Adrenal gland (tissue), 12 donors: ENCODE measurements around the gene IGSF5. TPM values are rescaled to one million over a fixed set of nuclear protein-coding genes. Genes with fewer than 3 reads are reported as not detected.
A peak's percentile ranks its signal among the peaks of the same experiment; 100 is the strongest.

Source experiments
- DNase-seq, 7 donors: peaks; one replicate each; pipeline ENCODE4 v3.0.0-alpha.2; 2019 to 2020
- H3K27ac ChIP-seq, 5 donors: fragments of 200-600 bp; sonication (generic) in 4 of 5; 1 replicate in 3 of 5; 2 replicates in 2 of 5; pipeline versions ENCODE4 v1.5.1 to v1.8.0; 2016 to 2020; ENCODE audit warnings: mild to moderate bottlenecking in 1 of 5
- H3K27me3 ChIP-seq: fragments of 200-600 bp; 2 replicates; pipeline ENCODE4 v1.8.0; 2021
- H3K36me3 ChIP-seq, 2 donors: fragments of 200-600 bp; replicated peaks in 1 of 2; 1 replicate in 1 of 2; 2 replicates in 1 of 2; pipeline versions ENCODE4 v1.5.1 to v1.8.0; 2018 to 2022
- H3K4me1 ChIP-seq, 2 donors: fragments of 200-600 bp; replicated peaks in 1 of 2; 1 replicate in 1 of 2; 2 replicates in 1 of 2; pipeline versions ENCODE4 v1.5.1 to v1.8.0; 2018 to 2021
- H3K4me3 ChIP-seq, 4 donors: fragments of 200-600 bp; sonication (generic) in 3 of 4; one replicate each; pipeline ENCODE4 v1.5.1; 2016 to 2018
- H3K9me3 ChIP-seq, 3 donors: fragments of 200-600 bp; sonication (generic) in 1 of 3; replicated peaks in 1 of 3; 1 replicate in 2 of 3; 2 replicates in 1 of 3; pipeline versions ENCODE4 v1.5.1 to v1.8.0; 2016 to 2021
- POLR2A ChIP-seq, 2 donors: fragments of 450-650 bp; IDR thresholded peaks; one replicate each; pipeline ENCODE4 v1.6.1; 2017; ENCODE audit warnings: antibody characterized with exemption in 2 of 2, mild to moderate bottlenecking in 2 of 2, moderate library complexity in 1 of 2
- WGBS, 4 donors: extraction: QIAGEN DNeasy Blood & Tissue Kit in 2 of 4; methylation state at CpG; one replicate each; pipeline versions ENCODE4 v1.1.5 to v1.1.7; 2013 to 2017; 5-methylcytosine and 5-hydroxymethylcytosine counted together
- intact Hi-C, 2 donors: fragments of 100-400 bp; cut with DNase I; formaldehyde crosslinking; loops; one replicate each; pipeline versions ENCODE4 v1.14.1 to v1.15.0; 2022 to 2023
- polyA plus RNA-seq, 3 donors: library from polyadenylated mRNA; stranded (reverse); fragments of 200-250 nt in 2 of 3; fragments of 350-450 nt in 1 of 3; fragmentation: Illumina TruSeq in 1 of 3; extraction: RNeasy Lipid Tissue Mini Kit (QIAGEN cat#74804) in 1 of 3; gene quantifications; one replicate each; pipeline ENCODE4 v1.2.3, GENCODE V29; 2013 to 2014
- total RNA-seq, 9 donors: library from RNA; depleted of rRNA in 4 of 9; stranded (reverse); fragments of >200 nt in 4 of 9; fragments of 120-200 nt in 1 of 9; fragmentation: NEBNext Ultra II Directional in 1 of 9; extraction: Animal tissue kit (Norgen Biotek cat#: 25700) in 1 of 9; gene quantifications; one replicate each; pipeline versions ENCODE4 v1.1.0 to v1.2.4, GENCODE V29; 2013 to 2023
- TF ChIP-seq, protein P1 (sequence below), 6 experiments: fragments of 450-650 bp in 4 of 6; fragments of 200-600 bp in 2 of 6; sonication (generic) in 1 of 6; IDR thresholded peaks; 1 replicate in 5 of 6; 2 replicates in 1 of 6; pipeline versions ENCODE4 v1.5.1 to v1.8.0; 2016 to 2021; ENCODE audit warnings: antibody characterized with exemption in 6 of 6, mild to moderate bottlenecking in 2 of 6, moderate library complexity in 1 of 6
- donor health status: healthy with polysubstance abuse.
- donor health status: Bipolar disorder and iron deficiency.
- donor health status: DM: yes; HTN: yes; CAD: no.
- donor health status: DM: no; HTN: no; CAD: no.
- donor health status: DM: no; HTN: no; CAD: no.
- donor health status: DM: yes; HTN: yes; CAD: no.

The IGSF5 gene
- total and polyA plus RNA-seq, 12 donors: 0.12 to 2.7 (median 0.69) TPM; not detected in 1

- no peaks in the 10 kb centered on the region for H3K36me3 ChIP-seq
- H3K9me3 ChIP-seq: no peaks in the 10 kb centered on the region
- intact Hi-C loops: loop anchor here in 1 of 2 donors (5.0 kb wide), 1 partner anchor 191 kb away; no protein-coding TSS in a partner anchor
- no peak overlapping the region for H3K4me3 ChIP-seq
- TF ChIP-seq POLR2A (IDR thresholded peaks at IDR 0.05): no peak
- TF ChIP-seq, protein P1, sequence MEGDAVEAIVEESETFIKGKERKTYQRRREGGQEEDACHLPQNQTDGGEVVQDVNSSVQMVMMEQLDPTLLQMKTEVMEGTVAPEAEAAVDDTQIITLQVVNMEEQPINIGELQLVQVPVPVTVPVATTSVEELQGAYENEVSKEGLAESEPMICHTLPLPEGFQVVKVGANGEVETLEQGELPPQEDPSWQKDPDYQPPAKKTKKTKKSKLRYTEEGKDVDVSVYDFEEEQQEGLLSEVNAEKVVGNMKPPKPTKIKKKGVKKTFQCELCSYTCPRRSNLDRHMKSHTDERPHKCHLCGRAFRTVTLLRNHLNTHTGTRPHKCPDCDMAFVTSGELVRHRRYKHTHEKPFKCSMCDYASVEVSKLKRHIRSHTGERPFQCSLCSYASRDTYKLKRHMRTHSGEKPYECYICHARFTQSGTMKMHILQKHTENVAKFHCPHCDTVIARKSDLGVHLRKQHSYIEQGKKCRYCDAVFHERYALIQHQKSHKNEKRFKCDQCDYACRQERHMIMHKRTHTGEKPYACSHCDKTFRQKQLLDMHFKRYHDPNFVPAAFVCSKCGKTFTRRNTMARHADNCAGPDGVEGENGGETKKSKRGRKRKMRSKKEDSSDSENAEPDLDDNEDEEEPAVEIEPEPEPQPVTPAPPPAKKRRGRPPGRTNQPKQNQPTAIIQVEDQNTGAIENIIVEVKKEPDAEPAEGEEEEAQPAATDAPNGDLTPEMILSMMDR (IDR thresholded peaks at IDR 0.05): no peak
- H3K4me1 ChIP-seq: no peaks in the 10 kb centered on the region
- no peak for DNase-seq
- WGBS, 4 donors: 40 to 66% (median 62%) methylated on average over 2 to 3 of the region's 3 CpGs
- no peaks in the 10 kb centered on the region for H3K27me3 ChIP-seq
- H3K27ac ChIP-seq: no peak overlapping the region
Measured at GRCh38 chr21:39712976-39713375, 32.0 kb upstream of the IGSF5 start.

DNA sequence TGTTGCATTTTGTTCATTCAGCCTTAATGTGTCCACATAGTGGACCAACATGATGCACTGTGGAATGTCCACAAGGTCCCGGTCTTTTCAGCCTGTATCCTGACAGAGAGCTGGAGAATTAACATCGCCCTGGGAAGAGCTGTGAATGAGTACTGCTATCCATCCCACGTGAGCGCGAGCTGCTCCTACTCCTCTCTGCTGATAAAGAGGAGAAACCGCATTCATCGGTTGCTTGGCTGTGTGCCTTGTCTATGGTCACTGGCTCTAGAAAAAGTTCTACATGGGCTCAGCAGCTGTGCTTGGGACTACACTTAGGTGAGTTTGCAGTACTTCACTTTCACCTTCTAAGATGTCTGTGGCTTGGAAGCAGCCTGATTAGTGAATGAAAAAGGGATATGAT lies 31.1 kb upstream of the IGSF5 start:
- no peak for DNase-seq
- TF ChIP-seq POLR2A (IDR thresholded peaks at IDR 0.05): no peak
- TF ChIP-seq, protein P1 (IDR thresholded peaks at IDR 0.05): no peak
- Histone ChIP-seq H3K27ac (no peak overlapping the region), H3K27me3 (no peaks in the 10 kb centered on the region), H3K4me1 (no peaks in the 10 kb centered on the region), H3K4me3 (no peak overlapping the region), H3K9me3 (no peaks in the 10 kb centered on the region), H3K36me3 (no peaks in the 10 kb centered on the region)
- 84 to 89% (median 87%) methylated on average over 7 of the region's 7 CpGs for WGBS, 4 donors
- intact Hi-C loops: loop anchor here in 1 of 2 donors (5.0 kb wide), 1 partner anchor 192 kb away; no protein-coding TSS in a partner anchor

DNA sequence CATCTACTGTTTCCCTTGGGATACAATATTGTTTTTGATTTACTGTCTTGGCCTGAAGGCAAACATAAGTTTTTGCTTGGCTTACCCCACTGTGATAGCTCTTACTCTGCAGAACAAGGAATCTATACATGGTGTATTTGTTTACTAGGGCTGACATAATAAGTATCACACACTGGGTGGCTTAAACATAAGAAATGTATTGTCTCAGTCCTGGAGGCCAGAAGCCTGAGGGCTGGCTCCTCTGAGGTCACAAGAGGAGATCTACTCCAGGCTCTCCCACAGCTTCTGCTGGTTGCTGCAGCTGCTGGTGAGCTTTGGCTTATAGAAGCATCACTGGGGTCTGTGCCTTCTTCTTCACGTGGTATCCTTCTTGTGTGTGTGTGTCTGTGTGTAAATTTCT lies 30.7 kb upstream of the IGSF5 start:
- TF ChIP-seq, protein P1 (IDR thresholded peaks at IDR 0.05): no peak
- no peak for TF ChIP-seq POLR2A (IDR thresholded peaks at IDR 0.05)
- intact Hi-C loops: loop anchor here in 1 of 2 donors (5.0 kb wide), 1 partner anchor 192 kb away; no protein-coding TSS in a partner anchor
- Histone ChIP-seq H3K4me1 (no peaks in the 10 kb centered on the region), H3K27ac (no peak overlapping the region), H3K9me3 (no peaks in the 10 kb centered on the region), H3K27me3 (no peaks in the 10 kb centered on the region), H3K4me3 (no peak overlapping the region), H3K36me3 (no peaks in the 10 kb centered on the region)
- WGBS, 4 donors: 78 to 86% (median 80%) methylated on average over 1 of the region's 1 CpG
- no peak for DNase-seq

GRCh38 chr21:39715804-39716397 lies 29.1 kb upstream of the IGSF5 start:
- no peaks in the 10 kb centered on the region for H3K36me3 ChIP-seq
- intact Hi-C loops: loop anchor here in 1 of 2 donors (2.0 kb wide), 1 partner anchor 197 kb away; no protein-coding TSS in a partner anchor
- H3K27ac ChIP-seq: no peak overlapping the region

More at GRCh38 chr21:39715804-39716397, 29.1 kb upstream of the IGSF5 start:
- DNase-seq: peak; percentile 30 to 86 (median 63)
- 31 to 32% (median 32%) methylated on average over 10 of the region's 10 CpGs for WGBS, 4 donors
- Histone ChIP-seq H3K4me1 (no peaks in the 10 kb centered on the region), H3K4me3 (no peak overlapping the region), H3K9me3 (no peaks in the 10 kb centered on the region), H3K27me3 (no peaks in the 10 kb centered on the region)
- TF ChIP-seq POLR2A (IDR thresholded peaks at IDR 0.05): no peak
- TF ChIP-seq, protein P1 (IDR thresholded peaks at IDR 0.05): peak; percentile 33 to 72 (median 57)
